HCT116 (cell line): Measurements from ENCODE around the gene EPYC. TPM values are rescaled to one million over a fixed set of nuclear protein-coding genes. Genes with fewer than 3 reads are reported as not detected.

ENCODE experiments used
- ATAC-seq: fragments of 200-7000 bp; cut with Tn5 transposase; 2 replicates; pipeline ENCODE4 v1.9.1; 2020; ENCODE audit warnings: mild to moderate bottlenecking, moderate library complexity
- BruUV-seq: library from RNA; stranded (reverse); fragments of 400-500 nt; replicated peaks from 2 replicates; lab custom pipeline; 2021; lab: Mats Ljungman, UMichigan
- CTCF ChIA-PET: fragments of 300-600 bp; sonication (Branson Sonifier 250); formaldehyde crosslinking; loops from one replicate; lab custom pipeline; 2021; ENCODE audit warnings: antibody characterized with exemption; lab: Charles Lee
- POLR2A ChIA-PET: fragments of 300-600, 350-600 bp; sonication (Branson Sonifier 250); formaldehyde crosslinking; loops from one replicate; lab custom pipeline; 2021; ENCODE audit warnings: antibody characterized with exemption; lab: Charles Lee
- RAD21 ChIA-PET, 2 experiments: fragments of 300-600 bp; sonication (Branson Sonifier 250); formaldehyde crosslinking; loops; one replicate each; lab custom pipeline; 2023; ENCODE audit warnings: low total read pairs in 2 of 2; ENCODE audit not compliant: uncharacterized antibody in 2 of 2, unreplicated experiment in 2 of 2, low non-redundant PET in 1 of 2; lab: Charles Lee
- DNase-seq: peaks from one replicate; pipeline ENCODE4 v3.0.0-alpha.2; 2010; ENCODE audit warnings: low read depth, low spot score
- H2AFZ ChIP-seq: fragments of 200-600 bp; shearing (Covaris generic), sonication (generic); 2 replicates; pipeline ENCODE4 v1.6.1; 2017; ENCODE audit warnings: low read depth, mixed run types, mixed read lengths, antibody characterized with exemption, low read length; ENCODE audit not compliant: poor library complexity, severe bottlenecking
- H3K27ac ChIP-seq: 2 replicates; pipeline ENCODE4 v1.5.1; 2012; ENCODE audit warnings: low read depth, low read length
- H3K27me3 ChIP-seq: fragments of 200-600 bp; sonication (generic); 2 replicates; pipeline ENCODE4 v1.6.1; 2016; ENCODE audit warnings: mixed run types, low read length, mixed read lengths; ENCODE audit not compliant: insufficient read depth
- H3K36me3 ChIP-seq, 2 experiments: fragments of 200-500 bp in 1 of 2; fragments of 200-600 bp in 1 of 2; sonication (Bioruptor generic) in 1 of 2; sonication (generic) in 1 of 2; 2 replicates each; pipeline versions ENCODE4 v1.5.1 to v1.6.1; 2014 to 2016; ENCODE audit warnings: low read length in 2 of 2, inconsistent platforms in 1 of 2, mixed read lengths in 1 of 2, mixed run types in 1 of 2; ENCODE audit not compliant: insufficient read depth in 2 of 2, control insufficient read depth in 1 of 2
- H3K4me1 ChIP-seq, 2 experiments: fragments of 200-600 bp in 1 of 2; sonication (generic) in 1 of 2; 2 replicates each; pipeline versions ENCODE4 v1.5.1 to v1.6.1; 2012 to 2017; ENCODE audit warnings: low read length in 2 of 2, inconsistent platforms in 1 of 2, mild to moderate bottlenecking in 1 of 2, mixed read lengths in 1 of 2, mixed run types in 1 of 2, moderate library complexity in 1 of 2; ENCODE audit not compliant: insufficient read depth in 2 of 2, control insufficient read depth in 1 of 2
- H3K4me2 ChIP-seq: fragments of 200-600 bp; sonication (generic); 2 replicates; pipeline ENCODE4 v1.6.1; 2017; ENCODE audit warnings: mixed run types, low read length, mixed read lengths
- H3K4me3 ChIP-seq, 2 experiments: fragments of 200-600 bp in 1 of 2; sonication (generic) in 1 of 2; replicated peaks in 1 of 2; 2 replicates each; pipeline ENCODE4 v1.5.1; 2011 to 2016; ENCODE audit warnings: low read length in 2 of 2, control low read depth in 1 of 2, low read depth in 1 of 2, mild to moderate bottlenecking in 1 of 2, mixed read lengths in 1 of 2, mixed run types in 1 of 2
- H3K79me2 ChIP-seq: fragments of 200-600 bp; sonication (generic); 2 replicates; pipeline ENCODE4 v1.6.1; 2017; ENCODE audit warnings: mild to moderate bottlenecking, mixed run types, low read length, moderate library complexity, mixed read lengths; ENCODE audit not compliant: insufficient read depth
- H3K9ac ChIP-seq: fragments of 200-600 bp; sonication (generic); 2 replicates; pipeline ENCODE4 v1.6.1; 2016; ENCODE audit warnings: low read length, mixed read lengths
- H3K9me2 ChIP-seq: fragments of 200-600 bp; sonication (generic), shearing (Covaris generic); 2 replicates; pipeline ENCODE4 v1.6.1; 2017; ENCODE audit warnings: mixed run types, mild to moderate bottlenecking, moderate library complexity; ENCODE audit not compliant: insufficient read depth
- H3K9me3 ChIP-seq, 2 experiments: fragments of 200-500 bp in 1 of 2; fragments of 200-600 bp in 1 of 2; sonication (Bioruptor generic) in 1 of 2; sonication (generic) in 1 of 2; 2 replicates each; pipeline ENCODE4 v1.6.1; 2014 to 2017; ENCODE audit warnings: low read length in 2 of 2, mixed read lengths in 2 of 2, inconsistent platforms in 1 of 2, low read depth in 1 of 2, mild to moderate bottlenecking in 1 of 2, mixed run types in 1 of 2, moderate library complexity in 1 of 2; ENCODE audit not compliant: control insufficient read depth in 1 of 2, insufficient read depth in 1 of 2
- H4K20me1 ChIP-seq: fragments of 200-600 bp; sonication (generic), shearing (Covaris generic); 2 replicates; pipeline ENCODE4 v1.6.1; 2017; ENCODE audit warnings: mixed run types, mild to moderate bottlenecking, moderate library complexity; ENCODE audit not compliant: insufficient read depth
- CBX3 ChIP-seq: IDR thresholded peaks from 2 replicates; pipeline ENCODE4 v1.6.1; 2012; ENCODE audit warnings: low read depth
- CEBPB ChIP-seq: IDR thresholded peaks from 2 replicates; pipeline ENCODE4 v1.6.1; 2012; ENCODE audit warnings: low read depth
- EZH2 ChIP-seq: fragments of 200-600 bp; sonication (generic); IDR thresholded peaks from 2 replicates; pipeline ENCODE4 v1.6.1; 2017; ENCODE audit warnings: antibody characterized with exemption, mixed run types
- FOSL1 ChIP-seq: IDR thresholded peaks from 2 replicates; pipeline ENCODE4 v1.6.1; 2012; ENCODE audit warnings: low read depth
- POLR2A ChIP-seq: IDR thresholded peaks from 2 replicates; pipeline ENCODE4 v1.7.0; 2011; ENCODE audit warnings: borderline replicate concordance; ENCODE audit not compliant: insufficient read depth, insufficient read length; ENCODE audit errors: extremely low read depth
- RAD21 ChIP-seq: IDR thresholded peaks from 2 replicates; pipeline ENCODE4 v1.6.1; 2012; ENCODE audit warnings: low read depth, mild to moderate bottlenecking
- SP1 ChIP-seq: IDR thresholded peaks from 2 replicates; pipeline ENCODE4 v1.6.1; 2012; ENCODE audit warnings: low read depth
- SRF ChIP-seq: IDR thresholded peaks from 2 replicates; pipeline ENCODE4 v1.6.1; 2012; ENCODE audit warnings: low read depth
- TCF7L2 ChIP-seq: IDR thresholded peaks from 2 replicates; pipeline ENCODE4 v1.7.0; 2011; ENCODE audit warnings: borderline replicate concordance, inconsistent platforms; ENCODE audit not compliant: insufficient read depth, insufficient read length; ENCODE audit errors: extremely low read depth
- YY1 ChIP-seq: IDR thresholded peaks from 2 replicates; pipeline ENCODE4 v1.6.1; 2011; ENCODE audit warnings: low read length, low read depth, moderate library complexity, mild to moderate bottlenecking; ENCODE audit not compliant: insufficient replicate concordance; ENCODE audit errors: extremely low read depth
- ZFX ChIP-seq: fragments of 450-650 bp; IDR thresholded peaks from 2 replicates; pipeline ENCODE4 v1.6.1; 2017
- ZNF274 ChIP-seq: fragments of 200-500 bp; sonication (Bioruptor generic); IDR thresholded peaks from 2 replicates; pipeline ENCODE4 v1.6.1; 2014; ENCODE audit warnings: mild to moderate bottlenecking, low read depth, low read length, inconsistent platforms
- intact Hi-C: fragments of 100-400 bp; cut with micrococcal nuclease; formaldehyde crosslinking; loops from 2 replicates; pipeline ENCODE4 v1.10.0; 2022
- total RNA-seq: library from RNA; stranded (reverse); gene quantifications from one replicate; pipeline ENCODE4 v1.2.1, GENCODE V29; 2021; ENCODE audit not compliant: unreplicated experiment
- TF ChIP-seq, protein P1 (sequence below): IDR thresholded peaks from 2 replicates; pipeline ENCODE4 v1.6.1; 2012
- TF ChIP-seq, protein P2 (sequence below): IDR thresholded peaks from 2 replicates; pipeline ENCODE4 v1.6.1; 2012
- TF ChIP-seq, protein P3 (sequence below): IDR thresholded peaks from 2 replicates; pipeline ENCODE4 v1.6.1; 2011; ENCODE audit warnings: mild to moderate bottlenecking, low read length, moderate library complexity; ENCODE audit not compliant: insufficient replicate concordance; ENCODE audit errors: extremely low read depth

The EPYC gene
- total RNA-seq, 1 experiment from 2014 or later = not detected

DNA sequence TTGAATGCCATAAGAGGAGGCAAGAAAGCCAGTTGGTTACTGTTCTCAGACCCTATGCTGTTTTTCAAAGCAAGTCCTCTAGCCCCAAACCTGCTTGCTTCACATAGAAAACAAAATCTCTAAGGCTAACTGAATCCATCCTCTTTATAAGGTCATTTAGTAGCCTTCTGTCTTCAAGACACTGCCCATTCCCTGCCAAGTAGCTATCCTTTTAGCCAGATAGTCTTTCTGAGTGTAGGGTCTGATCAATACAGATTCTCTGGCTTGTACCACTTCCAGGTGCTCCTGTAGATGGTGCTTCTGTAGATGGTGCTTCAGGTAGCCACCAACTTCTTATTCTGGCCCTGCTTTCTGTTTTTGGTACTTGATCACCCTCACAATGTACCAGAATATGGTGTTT lies 33.9 kb downstream of the EPYC start:
- no peak for DNase-seq
- ChIA-PET POLR2A (no interaction called here), CTCF (interaction anchor here (3.5 kb wide), 1 partner anchor 12 kb away, joined by 21 read pairs; no protein-coding TSS in a partner anchor), RAD21 (no interaction called here)
- Histone ChIP-seq H2AFZ (no peak overlapping the region), H3K4me2 (no peak overlapping the region), H4K20me1 (no peaks in the 10 kb centered on the region), H3K27me3 (no peaks in the 10 kb centered on the region), H3K36me3 (no peaks in the 10 kb centered on the region), H3K4me3 (no peak overlapping the region), H3K27ac (no peak overlapping the region), H3K4me1 (peaks cover 0 to 9% of the 10 kb centered on the region in 2 experiments; a peak in 1 of 4 replicates), H3K9me2 (no peaks in the 10 kb centered on the region), H3K9ac (no peak overlapping the region), H3K9me3 (no peaks in the 10 kb centered on the region), H3K79me2 (no peaks in the 10 kb centered on the region)
- ATAC-seq = no peak
- TF ChIP-seq RAD21 (no peak), SRF (no peak), YY1 (no peak), CEBPB (no peak), ZNF274 (no peak), ZFX (no peak)
- TF ChIP-seq, protein P1, sequence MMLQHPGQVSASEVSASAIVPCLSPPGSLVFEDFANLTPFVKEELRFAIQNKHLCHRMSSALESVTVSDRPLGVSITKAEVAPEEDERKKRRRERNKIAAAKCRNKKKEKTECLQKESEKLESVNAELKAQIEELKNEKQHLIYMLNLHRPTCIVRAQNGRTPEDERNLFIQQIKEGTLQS = no peak
- BruUV-seq = no TSS peak
- intact Hi-C loops = no loop called here

DNA sequence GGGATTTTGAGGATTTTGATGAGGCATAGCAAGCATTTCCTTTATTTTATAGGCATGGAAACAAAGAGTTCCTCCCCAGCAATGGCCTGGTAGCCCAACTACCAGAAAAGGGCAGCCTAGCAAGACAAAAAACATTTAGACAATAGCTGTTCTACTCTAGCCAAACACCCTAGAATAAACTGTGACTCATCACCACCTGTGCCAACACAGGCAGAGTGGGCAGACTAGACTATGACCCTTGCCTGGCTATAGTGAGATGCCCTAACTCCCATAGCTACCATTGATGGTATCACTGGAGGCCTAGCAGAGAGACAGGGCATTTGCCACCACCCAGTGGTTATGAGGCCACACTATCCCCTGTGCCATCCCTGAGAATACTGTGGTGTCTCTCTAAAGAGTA lies 34.3 kb downstream of the EPYC start:
- no peaks in the 10 kb centered on the region for H3K27me3 ChIP-seq
- DNase-seq = no peak
- no peaks in the 10 kb centered on the region for H3K9me2 ChIP-seq
- no peaks in the 10 kb centered on the region for H3K36me3 ChIP-seq
- peaks cover 0 to 9% of the 10 kb centered on the region in 2 experiments; a peak in 1 of 4 replicates for H3K4me1 ChIP-seq
- no peak overlapping the region for H3K27ac ChIP-seq
- H3K9me3 ChIP-seq = no peaks in the 10 kb centered on the region
- POLR2A ChIA-PET = interaction anchor here (0.6 kb wide), 1 partner anchor 486 kb away, joined by 4 read pairs; no protein-coding TSS in a partner anchor
- no peak overlapping the region for H3K4me2 ChIP-seq
- CTCF ChIA-PET = interaction anchor here (3.5 kb wide), 1 partner anchor 11 kb away, joined by 21 read pairs; no protein-coding TSS in a partner anchor
- no peaks in the 10 kb centered on the region for H3K79me2 ChIP-seq
- 0 out of 2 replicates have a peak, but pooled peaks have one; percentile 32 for ATAC-seq
- H4K20me1 ChIP-seq = no peaks in the 10 kb centered on the region
- intact Hi-C loops = no loop called here
- TF ChIP-seq SP1 (no peak), POLR2A (no peak), TCF7L2 (no peak), FOSL1 (no peak), YY1 (no peak), CBX3 (no peak), ZNF274 (no peak), CEBPB (no peak), EZH2 (no peak)
- TF ChIP-seq, protein P2, sequence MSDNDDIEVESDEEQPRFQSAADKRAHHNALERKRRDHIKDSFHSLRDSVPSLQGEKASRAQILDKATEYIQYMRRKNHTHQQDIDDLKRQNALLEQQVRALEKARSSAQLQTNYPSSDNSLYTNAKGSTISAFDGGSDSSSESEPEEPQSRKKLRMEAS = no peak
- TF ChIP-seq, protein P1 = no peak
- TF ChIP-seq, protein P3, sequence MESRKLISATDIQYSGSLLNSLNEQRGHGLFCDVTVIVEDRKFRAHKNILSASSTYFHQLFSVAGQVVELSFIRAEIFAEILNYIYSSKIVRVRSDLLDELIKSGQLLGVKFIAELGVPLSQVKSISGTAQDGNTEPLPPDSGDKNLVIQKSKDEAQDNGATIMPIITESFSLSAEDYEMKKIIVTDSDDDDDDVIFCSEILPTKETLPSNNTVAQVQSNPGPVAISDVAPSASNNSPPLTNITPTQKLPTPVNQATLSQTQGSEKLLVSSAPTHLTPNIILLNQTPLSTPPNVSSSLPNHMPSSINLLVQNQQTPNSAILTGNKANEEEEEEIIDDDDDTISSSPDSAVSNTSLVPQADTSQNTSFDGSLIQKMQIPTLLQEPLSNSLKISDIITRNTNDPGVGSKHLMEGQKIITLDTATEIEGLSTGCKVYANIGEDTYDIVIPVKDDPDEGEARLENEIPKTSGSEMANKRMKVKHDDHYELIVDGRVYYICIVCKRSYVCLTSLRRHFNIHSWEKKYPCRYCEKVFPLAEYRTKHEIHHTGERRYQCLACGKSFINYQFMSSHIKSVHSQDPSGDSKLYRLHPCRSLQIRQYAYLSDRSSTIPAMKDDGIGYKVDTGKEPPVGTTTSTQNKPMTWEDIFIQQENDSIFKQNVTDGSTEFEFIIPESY = no peak
- TF ChIP-seq, all 23 proteins: peak for 0
- Histone ChIP-seq H3K4me3 (no peak overlapping the region), H2AFZ (no peak overlapping the region), H3K9ac (no peak overlapping the region)
- no TSS peak for BruUV-seq
- RAD21 ChIA-PET = no interaction called here
